ENCODE data around the gene NDOR1.

- TF ChIP-seq CBX5 (IDR thresholded peaks at IDR 0.05; ENCODE audit: low read depth, low read length) (no peak), EZH2 (IDR thresholded peaks at IDR 0.05; ENCODE audit: low read depth, low read length, severe bottlenecking) (no peak), POLR2A (IDR thresholded peaks at IDR 0.05; ENCODE audit: control extremely low read depth in 1 of 2, low read depth in 2 of 2, low read length in 2 of 2) (no peak), SIX5 (IDR thresholded peaks at IDR 0.05; ENCODE audit: low read depth, low read length) (no peak)
These were observed 15.1 kb upstream of the NDOR1 start for GRCh38 chr9:137190315-137190856.

Data from H1 (cell line).